ENCODE results near the gene B4GALT4.
"Not testable (repeated sequence)": the region's sequence is repeated elsewhere in the genome, so short reads cannot be mapped to it uniquely, and the experiment has no call there.

The B4GALT4 gene

DNA sequence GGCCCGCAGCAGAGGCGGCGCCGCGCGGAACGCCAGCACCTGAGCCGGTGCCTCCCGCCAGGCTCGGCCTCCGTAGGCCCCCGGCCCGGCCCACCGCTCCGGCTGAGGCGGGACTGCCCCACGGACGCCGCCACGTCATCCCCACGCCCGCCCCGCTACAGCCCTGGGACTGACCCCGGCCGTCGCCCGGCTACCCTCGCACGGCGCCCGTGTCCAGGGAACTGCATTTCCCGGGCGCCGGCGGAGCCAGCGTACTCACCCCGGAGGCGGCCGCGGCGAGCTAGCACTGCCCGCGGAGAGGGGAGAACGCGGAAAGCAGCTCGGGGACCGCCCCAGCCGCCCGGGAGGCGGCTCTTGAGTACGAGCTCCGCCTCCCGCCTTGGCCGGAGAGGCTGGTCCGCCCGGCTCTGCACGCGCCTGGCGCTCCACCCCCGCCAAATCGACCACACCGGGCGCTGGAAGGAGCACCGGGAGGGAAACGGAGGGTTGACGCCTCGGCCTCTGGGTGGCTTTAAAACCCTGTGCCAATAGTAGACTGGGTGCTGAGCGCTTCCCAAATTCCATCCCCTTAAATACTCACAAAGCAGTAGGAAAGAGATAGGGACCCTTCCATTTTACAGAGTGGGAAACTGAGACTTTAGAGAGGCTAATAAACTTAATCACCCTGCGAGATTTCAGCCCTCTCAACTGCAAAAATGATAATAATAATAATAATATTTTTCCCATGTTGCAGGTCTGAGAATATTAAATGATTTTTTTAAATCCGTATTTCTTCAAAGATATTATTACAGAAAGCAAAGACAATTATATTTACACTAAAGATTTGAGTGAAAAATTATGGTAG is at the start of gene B4GALT4:
Gene B4GALT4 (minus strand): TSS at position 288 of the 844 bp plus-strand sequence. CDS start 10,779 bp downstream, outside the sequence.
- DNase-seq = peak; percentile 91

DNA sequence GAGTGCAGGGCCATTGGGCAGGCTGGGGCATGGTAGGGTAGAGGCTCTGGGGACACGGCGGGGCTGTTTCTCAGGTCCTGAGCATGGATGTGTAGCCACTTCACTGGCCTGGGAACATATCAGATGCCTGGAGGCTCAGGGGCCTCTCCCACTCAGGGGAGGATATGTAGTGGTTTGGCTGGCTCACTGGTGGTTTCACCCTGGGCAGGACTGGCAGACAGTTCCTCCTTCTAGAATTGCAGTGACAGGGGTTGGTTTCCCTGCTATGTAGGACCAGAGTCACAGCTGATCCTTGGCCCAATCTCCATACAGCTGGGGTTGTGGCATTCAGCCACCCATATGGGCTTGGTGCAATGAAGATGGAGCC is 48.7 kb upstream of the B4GALT4 start:
- no peak for DNase-seq

DNA sequence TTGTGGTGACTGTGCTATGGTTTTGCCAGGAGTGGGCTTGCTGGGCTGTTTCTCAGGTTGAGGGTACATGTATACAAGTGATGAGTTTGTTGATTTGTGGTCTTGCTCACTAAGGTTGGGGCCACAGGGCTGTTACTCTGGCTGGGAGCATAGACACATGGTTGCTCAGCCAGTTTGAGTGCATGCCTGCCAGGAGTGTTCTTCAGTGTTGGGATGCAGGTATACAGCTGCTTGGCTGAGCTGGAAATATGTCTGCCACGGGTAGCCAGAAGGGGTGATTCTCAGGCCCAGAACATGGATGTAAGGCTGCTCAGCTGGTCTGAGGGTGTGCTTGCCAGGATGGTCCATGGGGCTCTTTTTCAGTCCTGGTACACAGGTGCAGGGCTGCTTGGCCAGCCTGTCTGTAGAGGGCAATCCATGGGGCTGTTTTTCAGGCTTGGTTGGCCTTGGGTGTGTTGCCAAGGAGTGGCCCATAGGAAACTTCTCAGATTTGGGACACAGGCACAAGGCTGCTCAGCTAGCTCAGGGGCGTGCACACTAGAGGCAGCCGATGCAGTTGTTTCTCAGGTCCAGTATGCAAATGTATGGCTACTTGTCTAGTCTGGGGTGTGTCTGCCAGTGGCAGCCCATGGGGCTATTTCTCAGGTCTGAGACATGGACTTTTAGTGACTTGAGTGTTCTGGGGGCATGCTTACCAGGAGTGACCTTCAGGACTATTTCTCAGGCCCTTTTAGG is 48.2 kb upstream of the B4GALT4 start:
- no peak for DNase-seq

GRCh38 chr3:119279584-119280243 is 39.0 kb upstream of the B4GALT4 start:
- DNase-seq = no peak

DNA sequence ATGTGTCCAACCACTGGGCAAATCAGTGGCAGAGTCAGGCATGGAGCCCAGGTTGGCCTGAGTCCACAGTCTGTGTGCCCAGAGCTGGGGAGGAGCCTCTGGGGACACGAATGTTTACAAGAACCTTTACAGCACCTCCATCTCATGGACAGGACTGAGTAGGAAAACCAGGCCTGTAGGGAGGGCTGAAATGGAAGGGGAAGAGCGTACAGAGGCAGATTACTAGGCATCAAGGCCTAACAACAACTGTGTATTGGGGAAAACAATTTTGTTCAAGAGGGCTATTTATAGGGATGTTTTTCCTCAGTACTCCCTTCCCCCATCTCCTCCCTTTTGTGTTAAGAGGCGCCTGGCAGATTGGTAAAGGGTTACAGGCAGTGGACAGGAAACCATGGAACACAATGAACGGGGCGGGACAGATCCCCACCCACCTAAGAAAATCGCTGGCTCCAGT is 38.5 kb upstream of the B4GALT4 start:
- no peak for DNase-seq

GRCh38 chr3:119276680-119277079 is 36.0 kb upstream of the B4GALT4 start:
- DNase-seq = no peak

DNA sequence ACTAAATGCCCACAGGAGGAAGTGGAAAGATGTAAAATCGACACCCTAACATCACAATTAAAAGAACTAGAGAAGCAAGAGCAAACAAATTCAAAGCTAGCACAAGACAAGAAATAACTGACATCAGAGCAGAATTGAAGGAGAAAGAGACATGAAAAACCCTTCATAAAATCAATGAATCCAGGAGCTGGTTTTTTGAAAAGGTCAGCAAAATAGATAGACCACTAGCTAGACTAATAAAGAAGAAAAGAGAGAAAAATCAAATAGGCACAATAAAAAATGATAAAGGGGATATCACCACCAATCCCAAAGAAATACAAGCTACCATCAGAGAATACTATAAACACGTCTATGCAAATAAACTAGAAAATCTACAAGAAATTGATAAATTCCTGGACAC is 29.5 kb upstream of the B4GALT4 start:
- DNase-seq = not testable (repeated sequence)

- no peak for DNase-seq
Measured at GRCh38 chr3:119261055-119261454, 20.4 kb upstream of the B4GALT4 start.

DNA sequence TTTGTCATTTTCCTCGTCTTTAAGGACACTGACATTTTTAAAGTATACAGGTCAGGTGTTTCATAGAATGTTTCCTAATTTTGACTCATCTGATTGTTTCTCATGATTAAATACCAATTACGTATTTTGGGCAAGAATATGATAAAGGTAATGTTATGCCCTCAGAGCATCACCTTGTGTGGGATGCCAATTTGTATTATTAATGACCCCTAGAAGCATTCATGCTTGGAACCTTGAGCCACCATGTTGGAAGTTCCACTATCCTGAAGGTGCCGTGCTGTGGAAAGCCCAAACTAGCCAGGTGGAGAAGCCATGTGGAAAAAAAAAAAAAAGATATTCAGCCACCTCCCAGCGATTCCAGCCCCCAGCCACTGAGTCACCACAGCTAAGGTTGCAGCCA is 19.1 kb upstream of the B4GALT4 start:
- DNase-seq = no peak

DNA sequence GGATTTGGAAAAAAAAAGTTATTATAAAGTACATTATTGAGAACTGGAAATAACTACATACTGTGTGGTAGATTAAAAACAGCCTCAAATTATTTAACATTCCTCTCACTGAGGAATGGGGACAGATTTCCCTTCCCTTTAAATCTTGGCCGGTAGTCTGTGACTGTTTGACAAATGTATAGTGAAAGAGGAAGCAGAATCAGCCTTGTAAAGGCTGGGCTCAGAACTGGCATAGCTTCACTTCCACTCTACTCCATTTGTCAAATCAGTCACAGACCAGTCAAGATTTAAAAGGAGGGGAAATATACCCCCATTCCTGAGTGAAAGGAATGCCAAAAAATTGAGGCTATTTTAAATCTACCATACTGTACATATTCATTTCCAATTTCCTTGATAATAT is 18.2 kb upstream of the B4GALT4 start:
- DNase-seq = no peak

- no peak for DNase-seq
Measured at GRCh38 chr3:119257654-119258410, 17.2 kb upstream of the B4GALT4 start.

GRCh38 chr3:119257111-119257510 is 16.4 kb upstream of the B4GALT4 start:
- DNase-seq = no peak

DNA sequence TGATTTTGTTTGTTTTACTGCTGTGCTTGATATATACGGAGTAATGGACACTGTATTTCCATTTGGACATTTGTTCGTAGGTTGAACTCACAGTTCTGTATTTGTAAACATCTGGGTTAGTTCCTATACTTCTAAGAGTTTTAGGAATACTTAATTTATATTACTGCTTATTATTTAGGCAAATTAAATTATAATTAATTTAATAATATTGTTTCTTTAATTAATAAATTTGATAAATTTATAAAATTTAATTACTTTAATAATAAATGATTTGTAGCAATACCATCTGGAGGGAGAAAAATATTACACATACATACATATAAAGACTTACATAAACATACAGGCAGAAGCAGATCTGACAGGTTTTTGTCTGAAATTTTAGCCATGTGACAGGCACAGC is 14.5 kb upstream of the B4GALT4 start:
- DNase-seq = no peak

DNA sequence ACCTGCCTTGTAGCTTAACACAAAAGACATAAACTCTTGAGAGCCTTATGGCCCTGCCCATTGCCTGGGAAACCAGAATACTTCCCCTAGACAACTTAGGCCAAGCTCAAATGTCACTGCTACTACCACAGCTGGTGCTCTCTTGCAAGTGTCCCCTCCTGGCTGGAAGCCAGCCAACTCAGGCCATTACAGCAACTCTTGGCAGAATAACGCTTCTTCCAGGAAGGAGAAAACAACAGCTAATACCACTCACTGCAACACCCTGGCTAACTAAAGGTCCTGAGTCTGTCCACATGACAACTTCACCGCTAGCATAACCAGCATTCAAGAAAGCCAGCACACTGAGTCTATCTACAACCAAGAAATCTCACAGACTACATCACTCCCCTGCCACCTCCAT is 5.1 kb upstream of the B4GALT4 start:
- no peak for DNase-seq

DNA sequence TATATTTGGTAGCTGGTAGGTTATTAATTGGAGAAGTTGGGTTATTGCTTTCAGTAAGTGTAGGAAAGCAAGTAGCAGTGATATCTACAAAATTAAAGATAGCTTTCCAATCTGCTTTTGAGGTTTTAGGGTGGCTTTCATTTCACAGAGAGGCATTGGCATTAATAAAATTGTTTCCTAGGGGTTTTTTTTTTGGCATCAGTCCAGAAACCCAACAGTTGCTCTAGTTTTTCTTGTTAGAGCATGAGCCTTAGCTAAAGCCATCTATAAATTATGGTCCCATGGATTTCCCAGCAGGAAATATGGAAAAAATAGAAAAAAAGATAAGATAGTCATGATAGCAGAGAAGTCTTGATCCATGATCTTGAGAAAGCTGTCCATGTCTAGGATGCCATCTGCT is 3.0 kb upstream of the B4GALT4 start:
- DNase-seq = no peak

DNA sequence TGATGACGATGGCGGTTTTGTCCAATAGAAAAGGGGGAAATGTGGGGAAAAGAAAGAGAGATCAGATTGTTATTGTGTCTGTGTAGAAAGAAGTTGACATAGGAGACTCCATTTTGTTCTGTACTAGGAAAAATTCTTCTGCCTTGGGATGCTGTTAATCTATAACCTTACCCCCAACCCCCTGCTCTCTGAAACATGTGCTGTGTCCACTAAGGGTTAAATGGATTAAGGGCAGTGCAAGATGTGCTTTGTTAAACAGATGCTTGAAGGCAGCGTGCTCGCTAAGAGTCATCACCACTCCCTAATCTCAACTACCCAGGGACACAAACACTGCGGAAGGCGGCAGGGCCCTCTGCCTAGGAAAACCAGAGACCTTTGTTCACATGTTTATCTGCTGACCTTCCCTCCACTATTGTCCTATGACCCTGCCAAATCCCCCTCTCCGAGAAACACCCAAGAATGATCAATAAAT is 2.4 kb upstream of the B4GALT4 start:
- not testable (repeated sequence) for DNase-seq

DNA sequence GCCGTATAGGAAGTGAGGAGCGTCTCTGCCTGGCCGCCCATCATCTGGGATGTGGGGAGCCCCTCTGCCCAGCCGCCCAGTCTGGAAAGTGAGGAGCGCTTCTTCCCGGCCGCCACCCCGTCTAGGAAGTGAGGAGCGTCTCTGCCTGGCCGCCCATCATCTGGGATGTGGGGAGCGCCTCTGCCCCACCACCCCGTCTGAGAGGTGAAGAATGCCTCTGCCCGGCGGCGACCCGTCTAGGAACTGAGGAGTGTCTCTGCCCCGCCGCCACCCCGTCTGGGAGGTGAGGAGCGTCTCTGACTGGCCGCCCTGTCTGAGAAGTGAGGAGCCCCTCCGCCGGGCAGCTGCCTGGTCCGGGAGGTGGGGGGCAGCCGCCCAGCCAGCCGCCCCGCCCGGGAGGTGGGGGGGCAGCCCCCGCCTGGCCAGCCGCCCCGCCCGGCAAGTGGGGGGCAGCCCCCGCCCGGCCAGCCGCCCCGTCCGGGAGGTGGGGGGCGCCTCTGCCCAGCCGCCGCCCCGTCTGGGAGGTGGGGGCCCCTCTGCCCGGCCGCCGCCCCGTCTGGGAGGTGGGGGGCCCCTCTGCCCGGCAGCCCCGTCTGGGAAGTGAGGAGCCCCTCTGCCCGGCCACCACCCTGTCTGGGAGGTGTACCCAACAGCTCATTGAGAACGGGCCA is 1.8 kb upstream of the B4GALT4 start:
- not testable (repeated sequence) for DNase-seq

GRCh38 chr3:119240101-119240590 is 532 bp downstream of the B4GALT4 start:
- no peak for DNase-seq

- DNase-seq = no peak
Measured at GRCh38 chr3:119239206-119239820, 1.4 kb downstream of the B4GALT4 start.

DNA sequence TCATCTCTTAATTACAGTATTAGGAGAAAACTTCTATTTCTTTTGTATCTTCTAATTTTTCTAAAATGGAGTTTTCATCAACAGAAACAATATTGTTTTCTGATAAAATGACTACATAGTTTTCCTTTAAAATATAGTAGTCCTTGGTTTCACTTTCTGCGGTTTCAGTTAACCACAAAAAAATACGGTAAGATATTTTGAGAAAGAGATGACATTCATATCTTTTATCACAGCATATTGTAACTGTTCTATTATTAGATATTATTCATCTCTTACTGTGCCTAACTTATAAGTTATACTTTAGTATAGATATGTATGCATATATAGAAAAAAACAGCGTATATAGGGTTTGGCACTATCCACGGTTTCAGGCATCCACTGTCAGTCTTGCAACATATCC is 2.3 kb downstream of the B4GALT4 start:
- DNase-seq = no peak

DNA sequence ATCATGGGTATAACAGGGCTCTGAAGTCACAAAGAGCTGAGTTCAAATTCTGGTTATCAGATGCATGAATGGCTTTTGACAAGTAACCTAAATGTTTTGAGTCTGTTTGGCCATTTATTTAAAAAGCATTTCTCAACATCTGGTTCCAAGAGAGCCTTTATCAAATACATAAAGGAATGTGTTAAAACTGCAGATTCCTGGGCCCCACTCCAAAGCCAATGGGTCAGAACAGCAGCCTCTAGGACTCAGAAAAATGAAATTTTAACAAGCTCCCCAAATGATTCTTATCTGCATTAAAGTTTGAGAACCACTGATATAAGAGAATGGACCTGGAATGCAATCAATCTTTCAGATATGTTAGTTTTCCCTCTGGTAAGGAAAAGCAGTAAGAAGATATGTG is 3.4 kb downstream of the B4GALT4 start:
- no peak for DNase-seq
